GM23338 (cell line): ENCODE results near the gene GFER. TPM values are rescaled to one million over a fixed set of nuclear protein-coding genes. Genes with fewer than 3 reads are reported as not detected.

Source experiments
- ATAC-seq: fragments of 200-7000 bp; cut with Tn5 transposase; 3 replicates; pipeline ENCODE4 v1.9.1; 2020
- DNase-seq: peaks from one replicate; pipeline ENCODE4 v3.0.0-alpha.2; 2015; ENCODE audit warnings: low spot score
- H2AFZ ChIP-seq: fragments of 200-600 bp; sonication (generic); 2 replicates; pipeline ENCODE4 v1.8.0; 2016; ENCODE audit warnings: antibody characterized with exemption, mild to moderate bottlenecking, moderate library complexity
- H3F3A ChIP-seq: fragments of 200-600 bp; sonication (generic); replicated peaks from 2 replicates; pipeline ENCODE4 v1.8.0; 2017; ENCODE audit warnings: antibody characterized with exemption, mixed run types, low read depth
- H3K27ac ChIP-seq: fragments of 200-600 bp; sonication (generic); 2 replicates; pipeline ENCODE4 v1.6.1; 2016; ENCODE audit warnings: low read depth
- H3K27me3 ChIP-seq: fragments of 200-600 bp; sonication (generic); 2 replicates; pipeline ENCODE4 v1.8.0; 2016; ENCODE audit warnings: mild to moderate bottlenecking, mixed run types, moderate library complexity; ENCODE audit not compliant: insufficient read depth
- H3K36me3 ChIP-seq: fragments of 200-600 bp; sonication (generic); 2 replicates; pipeline ENCODE4 v1.8.0; 2016; ENCODE audit warnings: mild to moderate bottlenecking; ENCODE audit not compliant: insufficient read depth
- H3K4me1 ChIP-seq: fragments of 200-600 bp; sonication (generic); 2 replicates; pipeline ENCODE4 v1.8.0; 2016; ENCODE audit warnings: mild to moderate bottlenecking, moderate library complexity; ENCODE audit not compliant: insufficient read depth
- H3K4me2 ChIP-seq: fragments of 200-600 bp; sonication (generic); 2 replicates; pipeline ENCODE4 v1.7.1; 2017; ENCODE audit warnings: mixed run types
- H3K4me3 ChIP-seq: fragments of 200-600 bp; sonication (generic); 2 replicates; pipeline ENCODE4 v1.6.1; 2016; ENCODE audit warnings: mixed run types
- H3K79me2 ChIP-seq: fragments of 200-600 bp; sonication (generic); replicated peaks from 2 replicates; pipeline ENCODE4 v1.8.0; 2017; ENCODE audit warnings: mild to moderate bottlenecking; ENCODE audit not compliant: insufficient read depth
- H3K9me2 ChIP-seq: fragments of 200-600 bp; sonication (generic); 2 replicates; pipeline ENCODE4 v1.8.0; 2017; ENCODE audit not compliant: insufficient read depth
- H4K20me1 ChIP-seq: fragments of 200-600 bp; sonication (generic); replicated peaks from 2 replicates; pipeline ENCODE4 v1.8.0; 2017; ENCODE audit warnings: mild to moderate bottlenecking; ENCODE audit not compliant: insufficient read depth
- H3K27ac Mint-ChIP-seq: 2 replicates; pipeline ENCODE4 v1.8.0; 2020; ENCODE audit warnings: inconsistent platforms, mild to moderate bottlenecking, moderate library complexity, mixed read lengths
- H3K27me3 Mint-ChIP-seq: 3 replicates; pipeline ENCODE4 v1.8.0; 2022; ENCODE audit warnings: low read depth, mild to moderate bottlenecking, moderate library complexity, mixed read lengths, inconsistent platforms; ENCODE audit not compliant: insufficient read depth, poor library complexity
- H3K36me3 Mint-ChIP-seq: 3 replicates; pipeline ENCODE4 v1.8.0; 2021; ENCODE audit warnings: low read depth, mild to moderate bottlenecking, inconsistent platforms, moderate library complexity, mixed read lengths
- H3K4me1 Mint-ChIP-seq: 3 replicates; pipeline ENCODE4 v1.8.0; 2020; ENCODE audit warnings: mild to moderate bottlenecking, inconsistent platforms, mixed read lengths
- H3K4me3 Mint-ChIP-seq: 3 replicates; pipeline ENCODE4 v1.8.0; 2021; ENCODE audit warnings: moderate library complexity, mild to moderate bottlenecking, inconsistent platforms, mixed read lengths
- H3K9me3 Mint-ChIP-seq: 3 replicates; pipeline ENCODE4 v1.8.0; 2020; ENCODE audit warnings: moderate library complexity, mild to moderate bottlenecking, inconsistent platforms, mixed read lengths
- CREB1 ChIP-seq: fragments of 250-450 bp; sonication (Bioruptor Pico); IDR thresholded peaks from 2 replicates; pipeline ENCODE4 v1.5.0; 2020; ENCODE audit warnings: low read depth, mild to moderate bottlenecking, moderate library complexity
- CTCF ChIP-seq, 2 experiments: fragments of 200-600 bp in 1 of 2; sonication (generic) in 1 of 2; conservative IDR thresholded peaks; 2 replicates each; pipeline versions ENCODE4 v1.5.1 to v1.6.1; 2016 to 2017; ENCODE audit warnings: antibody characterized with exemption in 2 of 2, low read depth in 2 of 2, mild to moderate bottlenecking in 2 of 2, moderate library complexity in 1 of 2
- ETS1 ChIP-seq: IDR thresholded peaks from 2 replicates; pipeline ENCODE4 v1.6.1; 2016; ENCODE audit warnings: antibody characterized with exemption
- EZH2 ChIP-seq: fragments of 200-600 bp; sonication (generic); IDR thresholded peaks from one replicate; pipeline ENCODE4 v1.8.0; 2017; ENCODE audit warnings: antibody characterized with exemption, mild to moderate bottlenecking, low read depth; ENCODE audit not compliant: unreplicated experiment
- EZH2phosphoT487 ChIP-seq: fragments of 200-600 bp; sonication (generic); IDR thresholded peaks from one replicate; pipeline ENCODE4 v1.8.1; 2018; ENCODE audit warnings: antibody characterized with exemption; ENCODE audit not compliant: unreplicated experiment
- JUNB ChIP-seq: IDR thresholded peaks from one replicate; pipeline ENCODE4 v1.6.1; 2016; ENCODE audit warnings: antibody characterized with exemption; ENCODE audit not compliant: unreplicated experiment
- NANOG ChIP-seq: IDR thresholded peaks from 2 replicates; pipeline ENCODE4 v1.6.1; 2016; ENCODE audit warnings: antibody characterized with exemption, borderline replicate concordance
- POLR2AphosphoS5 ChIP-seq: IDR thresholded peaks from 2 replicates; pipeline ENCODE4 v1.6.1; 2016; ENCODE audit warnings: antibody characterized with exemption, low read depth
- STAT1 ChIP-seq: IDR thresholded peaks from one replicate; pipeline ENCODE4 v1.6.1; 2016; ENCODE audit warnings: antibody characterized with exemption; ENCODE audit not compliant: unreplicated experiment
- ZNF114 ChIP-seq: fragments of 250-450 bp; sonication (Bioruptor Pico); IDR thresholded peaks from 2 replicates; pipeline ENCODE4 v1.5.0; 2020; ENCODE audit warnings: mild to moderate bottlenecking, moderate library complexity
- ZNF331 ChIP-seq: fragments of 250-450 bp; sonication (Bioruptor Pico); IDR thresholded peaks from 2 replicates; pipeline ENCODE4 v1.5.0; 2020; ENCODE audit warnings: low read depth, mild to moderate bottlenecking, moderate library complexity
- ZNF462 ChIP-seq: fragments of 250-450 bp; sonication (Bioruptor Pico); IDR thresholded peaks from 2 replicates; pipeline ENCODE4 v1.5.0; 2020; ENCODE audit warnings: mild to moderate bottlenecking, moderate library complexity
- polyA plus RNA-seq: library from polyadenylated mRNA; unstranded; fragments of >200 nt; fragmentation: Nextera tagmentation; extraction: Ambion mirVana; gene quantifications from 2 replicates; pipeline ENCODE4 v1.2.1, GENCODE V29; 2016
- total RNA-seq: library from RNA; depleted of rRNA; stranded (reverse); fragments of >200 nt; shearing (Covaris generic); gene quantifications from 2 replicates; pipeline ENCODE4 v1.2.3, GENCODE V29; 2014

The GFER gene
- total and polyA plus RNA-seq, 2 experiments from 2014 or later, result 40.1 to 64.5 TPM

GRCh38 chr16:1960665-1961630 lies 23.0 kb upstream of the GFER start (continued):
- no peak for TF ChIP-seq ZNF462 (CRISPR knock-in tag)
- TF ChIP-seq CTCF (conservative IDR thresholded peaks at IDR 0.05; ENCODE audit: low read depth in 2 of 2), result no peak

- H3K27ac ChIP-seq, result peak overlapping the region; percentile 93; the same call in 1 of the 2 replicates
- H3K27me3 ChIP-seq, result no peaks in the 10 kb centered on the region
- Mint-ChIP-seq H3K4me1 (peaks cover 33% of the 10 kb centered on the region), H3K9me3 (peaks cover 8% of the 10 kb centered on the region; the same call in 2 of the 3 replicates), H3K36me3 (peaks cover 44% of the 10 kb centered on the region), H3K27me3 (peaks cover 55% of the 10 kb centered on the region), H3K27ac (peak overlapping the region; percentile 80), H3K4me3 (peak overlapping the region; percentile 91)
- H3K79me2 ChIP-seq, result peaks cover 46% of the 10 kb centered on the region
- DNase-seq (no peak), ATAC-seq (no peak)
- H3K4me1 ChIP-seq, result peaks cover 38% of the 10 kb centered on the region; the same call in 1 of the 2 replicates
- H3K4me3 ChIP-seq, result peak overlapping the region; percentile 36; the same call in 1 of the 2 replicates
- peak overlapping the region; percentile 55 for H3K4me2 ChIP-seq
- no peaks in the 10 kb centered on the region for H3K9me2 ChIP-seq
- no peak overlapping the region for H2AFZ ChIP-seq
- H3F3A ChIP-seq, result peaks cover 49% of the 10 kb centered on the region
- H4K20me1 ChIP-seq, result peaks cover 27% of the 10 kb centered on the region
- no peak for TF ChIP-seq POLR2AphosphoS5
- TF ChIP-seq EZH2phosphoT487, result no peak
- TF ChIP-seq CREB1 (CRISPR knock-in tag), result no peak
- no peak for TF ChIP-seq CTCF (conservative IDR thresholded peaks at IDR 0.05; ENCODE audit: low read depth in 2 of 2)
- no peak for TF ChIP-seq ZNF114 (CRISPR knock-in tag)
- no peak for TF ChIP-seq ZNF331 (CRISPR knock-in tag)
- no peak for TF ChIP-seq JUNB
- no peak for TF ChIP-seq ETS1
- no peak for TF ChIP-seq STAT1
- no peak for TF ChIP-seq NANOG
- no peak for TF ChIP-seq EZH2
- H3K36me3 ChIP-seq, result peaks cover 25% of the 10 kb centered on the region
Observed at GRCh38 chr16:1961651-1962067, 22.3 kb upstream of the GFER start.
